ENCODE measurements around the gene GRIN3A.

The GRIN3A gene

GRCh38 chr9:101702257-101702656 is 36.2 kb downstream of the GRIN3A start:
- no peak for DNase-seq

GRCh38 chr9:101693546-101694336 is 44.7 kb downstream of the GRIN3A start:
- DNase-seq = no peak

GRCh38 chr9:101691657-101692056 is 46.8 kb downstream of the GRIN3A start:
- no peak for DNase-seq

- DNase-seq = no peak
Measured at GRCh38 chr9:101689039-101689438, 49.4 kb downstream of the GRIN3A start.

- no peak for DNase-seq
Measured at GRCh38 chr9:101684665-101685064, 53.8 kb downstream of the GRIN3A start.

GRCh38 chr9:101683236-101683635 is 55.2 kb downstream of the GRIN3A start:
- no peak for DNase-seq

- peak; percentile 53 for DNase-seq
Measured at GRCh38 chr9:101677861-101678260, 60.6 kb downstream of the GRIN3A start.

GRCh38 chr9:101675341-101675740 is 63.1 kb downstream of the GRIN3A start:
- DNase-seq = no peak

- DNase-seq = peak; percentile 33
Measured at GRCh38 chr9:101674165-101674564, 64.3 kb downstream of the GRIN3A start.

- no peak for DNase-seq
Measured at GRCh38 chr9:101673642-101674041, 64.8 kb downstream of the GRIN3A start.

- DNase-seq = no peak
Measured at GRCh38 chr9:101671567-101671966, 66.9 kb downstream of the GRIN3A start.

GRCh38 chr9:101668421-101668820 is 70.0 kb downstream of the GRIN3A start:
- no peak for DNase-seq

- peak; percentile 96 for DNase-seq
Measured at GRCh38 chr9:101664453-101664852, 74.0 kb downstream of the GRIN3A start.

- no peak for DNase-seq
Measured at GRCh38 chr9:101652601-101653175, 85.8 kb downstream of the GRIN3A start.

GRCh38 chr9:101650142-101650541 is 88.3 kb downstream of the GRIN3A start:
- DNase-seq = peak; percentile 83

GRCh38 chr9:101648493-101648892 is 90.0 kb downstream of the GRIN3A start:
- no peak for DNase-seq

- DNase-seq = peak; percentile 77
Measured at GRCh38 chr9:101639785-101640665, 98.4 kb downstream of the GRIN3A start.

GRCh38 chr9:101639311-101639710 is 99.1 kb downstream of the GRIN3A start:
- no peak for DNase-seq

- no peak for DNase-seq
Measured at GRCh38 chr9:101636247-101636646, 102.2 kb downstream of the GRIN3A start.

GRCh38 chr9:101635473-101635872 is 103.0 kb downstream of the GRIN3A start:
- no peak for DNase-seq

- DNase-seq = no peak
Measured at GRCh38 chr9:101634741-101635409, 103.6 kb downstream of the GRIN3A start.

- DNase-seq = no peak
Measured at GRCh38 chr9:101632611-101633010, 105.8 kb downstream of the GRIN3A start.

- DNase-seq = no peak
Measured at GRCh38 chr9:101631892-101632291, 106.6 kb downstream of the GRIN3A start.
